CD14-positive monocyte (primary cell): ENCODE data around the gene AK9. TPM values are rescaled to one million over a fixed set of nuclear protein-coding genes. Genes with fewer than 3 reads are reported as not detected.

Experiments used
- DNase-seq, 3 donors: peaks; one replicate each; pipeline ENCODE4 v3.0.0-alpha.2; 2011 to 2022
- H2AFZ ChIP-seq: 2 replicates; pipeline ENCODE4 v1.6.0; 2012; ENCODE audit warnings: mild to moderate bottlenecking, low read depth, low read length, inconsistent platforms; ENCODE audit not compliant: insufficient read depth, poor library complexity, severe bottlenecking
- H3K27ac ChIP-seq, 2 donors: 1 replicate in 1 of 2; 2 replicates in 1 of 2; pipeline ENCODE4 v1.5.1; 2012 to 2013; ENCODE audit warnings: low read length in 2 of 2, control low read depth in 1 of 2, inconsistent platforms in 1 of 2, low read depth in 1 of 2, mild to moderate bottlenecking in 1 of 2
- H3K27me3 ChIP-seq, 2 donors: one replicate each; pipeline versions ENCODE4 v1.6.0 to v1.6.1; 2011 to 2013; ENCODE audit warnings: low read length in 2 of 2; ENCODE audit not compliant: control insufficient read depth in 2 of 2, insufficient read depth in 2 of 2
- H3K36me3 ChIP-seq, 2 donors: replicated peaks in 1 of 2; 1 replicate in 1 of 2; 2 replicates in 1 of 2; pipeline versions ENCODE4 v1.5.1 to v1.6.1; 2012 to 2013; ENCODE audit warnings: low read length in 2 of 2, control low read depth in 1 of 2, inconsistent platforms in 1 of 2, mild to moderate bottlenecking in 1 of 2; ENCODE audit not compliant: insufficient read depth in 2 of 2, control insufficient read depth in 1 of 2
- H3K4me1 ChIP-seq, 2 donors: 1 replicate in 1 of 2; 2 replicates in 1 of 2; pipeline versions ENCODE4 v1.5.1 to v1.6.1; 2012 to 2013; ENCODE audit warnings: low read length in 2 of 2, control low read depth in 1 of 2, inconsistent platforms in 1 of 2, mild to moderate bottlenecking in 1 of 2, moderate library complexity in 1 of 2; ENCODE audit not compliant: insufficient read depth in 2 of 2, control insufficient read depth in 1 of 2
- H3K4me2 ChIP-seq: replicated peaks from 2 replicates; pipeline ENCODE3; 2012; ENCODE audit warnings: low read length, moderate library complexity, mild to moderate bottlenecking; ENCODE audit not compliant: poor library complexity, severe bottlenecking; ENCODE audit errors: extremely low read depth
- H3K4me3 ChIP-seq, 3 experiments: fragments of 200-600 bp in 1 of 3; sonication (generic) in 1 of 3; replicated peaks in 1 of 3; 1 replicate in 2 of 3; 2 replicates in 1 of 3; pipeline ENCODE4 v1.5.1; 2011 to 2013; ENCODE audit warnings: low read length in 3 of 3, mild to moderate bottlenecking in 3 of 3, control low read depth in 2 of 3, low read depth in 2 of 3, inconsistent platforms in 1 of 3, moderate library complexity in 1 of 3
- H3K79me2 ChIP-seq: 2 replicates; pipeline ENCODE4 v1.6.0; 2012; ENCODE audit warnings: mild to moderate bottlenecking, control low read depth, inconsistent platforms, low read length, moderate library complexity; ENCODE audit not compliant: insufficient read depth
- H3K9ac ChIP-seq: 2 replicates; pipeline ENCODE4 v1.6.0; 2017; ENCODE audit warnings: low read length, mild to moderate bottlenecking; ENCODE audit not compliant: insufficient read depth, poor library complexity, severe bottlenecking
- H3K9me3 ChIP-seq, 2 donors: replicated peaks in 1 of 2; 1 replicate in 1 of 2; 2 replicates in 1 of 2; pipeline versions ENCODE4 v1.5.1 to v1.6.1; 2012 to 2013; ENCODE audit warnings: low read length in 2 of 2, control low read depth in 1 of 2; ENCODE audit not compliant: control insufficient read depth in 1 of 2, insufficient read depth in 1 of 2
- H4K20me1 ChIP-seq: 2 replicates; pipeline ENCODE4 v1.6.0; 2012; ENCODE audit warnings: mild to moderate bottlenecking, low read length, control low read depth, moderate library complexity; ENCODE audit not compliant: insufficient read depth
- H3K27ac Mint-ChIP-seq, 7 donors: one replicate each; pipeline ENCODE4 v1.8.0; 2020; ENCODE audit warnings: mild to moderate bottlenecking in 7 of 7, mixed read lengths in 7 of 7, moderate library complexity in 6 of 7, inconsistent platforms in 2 of 7
- H3K27me3 Mint-ChIP-seq, 3 donors: one replicate each; pipeline ENCODE4 v1.8.0; 2021 to 2022; ENCODE audit warnings: low read depth in 3 of 3, mild to moderate bottlenecking in 3 of 3, mixed read lengths in 3 of 3, moderate library complexity in 3 of 3, inconsistent platforms in 1 of 3
- H3K36me3 Mint-ChIP-seq, 2 donors: one replicate each; pipeline ENCODE4 v1.8.0; 2020; ENCODE audit warnings: mixed read lengths in 2 of 2, inconsistent platforms in 1 of 2, mild to moderate bottlenecking in 1 of 2
- H3K4me1 Mint-ChIP-seq: one replicate; pipeline ENCODE4 v1.8.0; 2020; ENCODE audit warnings: mild to moderate bottlenecking, mixed read lengths
- H3K4me3 Mint-ChIP-seq, 2 donors: one replicate each; pipeline ENCODE4 v1.8.0; 2020; ENCODE audit warnings: mild to moderate bottlenecking in 2 of 2, mixed read lengths in 2 of 2, moderate library complexity in 1 of 2
- H3K9me3 Mint-ChIP-seq, 7 donors: one replicate each; pipeline ENCODE4 v1.8.0; 2020 to 2022; ENCODE audit warnings: mixed read lengths in 7 of 7, mild to moderate bottlenecking in 6 of 7, moderate library complexity in 6 of 7, inconsistent platforms in 2 of 7
- WGBS: methylation state at CpG from one replicate; pipeline ENCODE4 v1.1.5; 2013; ENCODE audit warnings: missing lambda C conversion rate; ENCODE audit not compliant: insufficient coverage; 5-methylcytosine and 5-hydroxymethylcytosine counted together
- intact Hi-C, 2 donors: fragments of 100-400 bp; cut with micrococcal nuclease; formaldehyde crosslinking; loops; one replicate each; pipeline versions ENCODE4 v1.15.0 to v1.15.1; 2023
- polyA plus RNA-seq, 3 donors: library from polyadenylated mRNA; depleted of rRNA in 1 of 3; unstranded in 2 of 3; stranded (reverse) in 1 of 3; fragments of 300-500 nt in 2 of 3; fragments of >200 nt in 1 of 3; fragmentation: Illumina TruSeq in 2 of 3; gene quantifications; 1 replicate in 2 of 3; 2 replicates in 1 of 3; pipeline ENCODE4 v1.2.3, GENCODE V29; 2012 to 2021
- TF ChIP-seq, protein P1 (sequence below): fragments of 200-600 bp; IDR thresholded peaks from one replicate; pipeline ENCODE4 v1.8.0; 2022; ENCODE audit warnings: antibody characterized with exemption, mild to moderate bottlenecking

The AK9 gene
- polyA plus RNA-seq, 3 donors: 2.6 to 3.1 (median 2.8) TPM

DNA sequence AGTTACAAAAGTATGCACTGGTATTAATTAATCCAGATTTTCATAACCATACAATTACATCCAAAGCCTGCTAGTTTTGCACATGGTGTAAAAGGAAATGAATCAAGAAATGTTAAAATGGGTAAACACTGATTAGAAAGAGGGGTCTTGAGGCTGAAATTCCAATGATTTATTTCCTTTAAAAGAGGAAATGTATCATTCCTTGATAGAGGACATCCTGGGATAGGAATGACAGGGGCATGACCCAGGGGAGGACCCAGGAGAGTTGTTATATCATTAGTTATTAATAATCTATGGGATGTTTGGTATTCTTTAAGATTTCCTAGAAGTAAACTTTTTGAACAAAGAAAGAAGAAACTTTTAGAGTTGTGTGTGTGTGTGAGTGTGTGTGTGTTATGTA is 18.2 kb downstream of the AK9 start:
- no peak overlapping the region for H3K4me2 ChIP-seq
- H3K4me3 ChIP-seq: no peak overlapping the region
- H3K9ac ChIP-seq: no peak overlapping the region
- no peak overlapping the region for H2AFZ ChIP-seq
- H3K27me3 ChIP-seq: no peaks in the 10 kb centered on the region
- H4K20me1 ChIP-seq: no peaks in the 10 kb centered on the region
- DNase-seq: no peak
- H3K79me2 ChIP-seq: no peaks in the 10 kb centered on the region
- Mint-ChIP-seq H3K27ac (no peak overlapping the region), H3K27me3 (no peaks in the 10 kb centered on the region), H3K4me1 (no peaks in the 10 kb centered on the region), H3K4me3 (no peak overlapping the region), H3K9me3 (peaks cover 0 to 5% (median 1%) of the 10 kb centered on the region in 7 donors), H3K36me3 (peaks cover 8 to 19% of the 10 kb centered on the region in 2 donors)
- H3K4me1 ChIP-seq: no peaks in the 10 kb centered on the region
- TF ChIP-seq, protein P1, sequence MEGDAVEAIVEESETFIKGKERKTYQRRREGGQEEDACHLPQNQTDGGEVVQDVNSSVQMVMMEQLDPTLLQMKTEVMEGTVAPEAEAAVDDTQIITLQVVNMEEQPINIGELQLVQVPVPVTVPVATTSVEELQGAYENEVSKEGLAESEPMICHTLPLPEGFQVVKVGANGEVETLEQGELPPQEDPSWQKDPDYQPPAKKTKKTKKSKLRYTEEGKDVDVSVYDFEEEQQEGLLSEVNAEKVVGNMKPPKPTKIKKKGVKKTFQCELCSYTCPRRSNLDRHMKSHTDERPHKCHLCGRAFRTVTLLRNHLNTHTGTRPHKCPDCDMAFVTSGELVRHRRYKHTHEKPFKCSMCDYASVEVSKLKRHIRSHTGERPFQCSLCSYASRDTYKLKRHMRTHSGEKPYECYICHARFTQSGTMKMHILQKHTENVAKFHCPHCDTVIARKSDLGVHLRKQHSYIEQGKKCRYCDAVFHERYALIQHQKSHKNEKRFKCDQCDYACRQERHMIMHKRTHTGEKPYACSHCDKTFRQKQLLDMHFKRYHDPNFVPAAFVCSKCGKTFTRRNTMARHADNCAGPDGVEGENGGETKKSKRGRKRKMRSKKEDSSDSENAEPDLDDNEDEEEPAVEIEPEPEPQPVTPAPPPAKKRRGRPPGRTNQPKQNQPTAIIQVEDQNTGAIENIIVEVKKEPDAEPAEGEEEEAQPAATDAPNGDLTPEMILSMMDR: no peak
- H3K9me3 ChIP-seq: no peaks in the 10 kb centered on the region
- H3K27ac ChIP-seq: no peak overlapping the region
- no peaks in the 10 kb centered on the region for H3K36me3 ChIP-seq
- intact Hi-C loops: no loop called here

- 89% methylated on average over 1 of the region's 1 CpG for WGBS
- intact Hi-C loops: no loop called here
- Mint-ChIP-seq H3K27ac (no peak overlapping the region), H3K4me3 (no peak overlapping the region), H3K36me3 (peaks cover 8 to 19% of the 10 kb centered on the region in 2 donors), H3K9me3 (peaks cover 0 to 6% (median 2%) of the 10 kb centered on the region in 7 donors), H3K27me3 (no peaks in the 10 kb centered on the region), H3K4me1 (no peaks in the 10 kb centered on the region)
- no peak overlapping the region for H3K9ac ChIP-seq
- no peak overlapping the region for H3K4me3 ChIP-seq
- no peaks in the 10 kb centered on the region for H3K27me3 ChIP-seq
- TF ChIP-seq, protein P1: no peak
- H2AFZ ChIP-seq: no peak overlapping the region
- no peak for DNase-seq
- H4K20me1 ChIP-seq: no peaks in the 10 kb centered on the region
- no peaks in the 10 kb centered on the region for H3K9me3 ChIP-seq
- no peak overlapping the region for H3K27ac ChIP-seq
- no peaks in the 10 kb centered on the region for H3K4me1 ChIP-seq
- no peaks in the 10 kb centered on the region for H3K79me2 ChIP-seq
- H3K36me3 ChIP-seq: no peaks in the 10 kb centered on the region
- no peak overlapping the region for H3K4me2 ChIP-seq
Observed at GRCh38 chr6:109672175-109672574, 18.8 kb downstream of the AK9 start.
